HepG2 (cell line): ENCODE data around the gene SPINT4. TPM values are rescaled to one million over a fixed set of nuclear protein-coding genes. Genes with fewer than 3 reads are reported as not detected.

Experiments
- ARID2 ChIP-seq: sonication (generic); formaldehyde crosslinking; IDR thresholded peaks from 2 replicates; pipeline ENCODE4 v1.8.1; 2022; ENCODE audit warnings: mild to moderate bottlenecking, missing genetic modification reagents, borderline replicate concordance
- BORCS8-MEF2B ChIP-seq: sonication (generic); formaldehyde crosslinking; IDR thresholded peaks from 2 replicates; pipeline ENCODE4 v1.8.0; 2022; ENCODE audit warnings: mild to moderate bottlenecking, missing genetic modification reagents
- BRCA1 ChIP-seq: sonication (generic); formaldehyde crosslinking; IDR thresholded peaks from 2 replicates; pipeline ENCODE4 v1.4.0; 2020; ENCODE audit warnings: missing genetic modification reagents
- PHB2 ChIP-seq: fragments of 450-650 bp; IDR thresholded peaks from 2 replicates; pipeline ENCODE4 v1.6.1; 2018; ENCODE audit not compliant: partially characterized antibody
- SAP130 ChIP-seq: IDR thresholded peaks from 2 replicates; pipeline ENCODE4 v1.6.1; 2016; ENCODE audit warnings: low read depth
- THAP9 ChIP-seq: sonication (generic); formaldehyde crosslinking; IDR thresholded peaks from 2 replicates; pipeline ENCODE4; 2020; ENCODE audit warnings: missing genetic modification reagents, mild to moderate bottlenecking, borderline replicate concordance
- ZNF264 ChIP-seq: sonication (generic); formaldehyde crosslinking; IDR thresholded peaks from 2 replicates; pipeline ENCODE4 v1.4.0; 2020; ENCODE audit warnings: missing genetic modification reagents
- polyA plus RNA-seq, 8 experiments: library from polyadenylated mRNA; depleted of rRNA in 3 of 8; stranded (reverse) in 7 of 8; unstranded in 1 of 8; fragments of >200 nt; fragmentation: Illumina TruSeq in 4 of 8; extraction: Trizol in 4 of 8; gene quantifications; 2 replicates each; pipeline versions ENCODE4 v1.2.1 to v1.2.3, GENCODE V29; 2011 to 2016; ENCODE audit warnings: low read depth in 4 of 8, missing spikeins in 1 of 8, mixed read lengths in 1 of 8; ENCODE audit not compliant: insufficient read depth in 1 of 8
- total RNA-seq, 5 experiments: library from RNA; depleted of rRNA; stranded (reverse); fragments of >200 nt; fragmentation: Illumina TruSeq; extraction: Trizol; gene quantifications; 2 replicates each; pipeline ENCODE4 v1.2.3, GENCODE V29; 2016; ENCODE audit warnings: low read depth in 1 of 5
- TF ChIP-seq, protein P1 (sequence below): IDR thresholded peaks from 2 replicates; pipeline ENCODE4 v1.6.1; 2016; ENCODE audit warnings: low read depth, missing genetic modification reagents, missing compliant biosample characterization
- TF ChIP-seq, protein P2 (sequence below): sonication (generic); formaldehyde crosslinking; IDR thresholded peaks from 2 replicates; pipeline ENCODE4 v1.5.1; 2020; ENCODE audit warnings: mild to moderate bottlenecking, missing genetic modification reagents, borderline replicate concordance
- TF ChIP-seq, protein P3 (sequence below): sonication (generic); formaldehyde crosslinking; IDR thresholded peaks from 2 replicates; pipeline ENCODE4 v1.9.0; 2021; ENCODE audit warnings: missing genetic modification reagents, borderline replicate concordance
- TF ChIP-seq, protein P4 (sequence below): sonication (generic); formaldehyde crosslinking; IDR thresholded peaks from 2 replicates; pipeline ENCODE4 v1.5.0; 2020; ENCODE audit warnings: missing genetic modification reagents

The SPINT4 gene
- total and polyA plus RNA-seq, 2 of the 13 experiments (the other 11 are each of a cell fraction or from before 2014, with no cell fraction given), result not detected

DNA sequence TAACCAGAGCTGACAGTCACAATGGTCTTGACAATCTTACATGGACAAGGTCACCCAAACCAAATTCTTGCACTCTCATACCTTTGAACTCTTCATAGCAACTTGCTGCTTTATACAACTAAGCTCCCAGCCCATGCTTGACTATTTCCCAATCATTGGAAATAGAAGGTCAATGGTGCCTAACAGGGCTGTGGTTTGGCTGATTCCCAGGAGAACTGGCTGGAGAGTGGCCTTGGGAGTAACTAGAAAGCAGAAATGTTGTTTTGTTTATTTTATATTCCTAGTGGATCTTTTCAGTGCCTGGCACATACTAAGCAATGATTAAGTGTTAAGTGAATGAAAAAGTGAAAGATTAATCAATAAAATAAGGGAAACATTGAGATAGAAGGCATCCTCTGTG lies 3.0 kb downstream of the SPINT4 start (continued):
- TF ChIP-seq, protein P1, sequence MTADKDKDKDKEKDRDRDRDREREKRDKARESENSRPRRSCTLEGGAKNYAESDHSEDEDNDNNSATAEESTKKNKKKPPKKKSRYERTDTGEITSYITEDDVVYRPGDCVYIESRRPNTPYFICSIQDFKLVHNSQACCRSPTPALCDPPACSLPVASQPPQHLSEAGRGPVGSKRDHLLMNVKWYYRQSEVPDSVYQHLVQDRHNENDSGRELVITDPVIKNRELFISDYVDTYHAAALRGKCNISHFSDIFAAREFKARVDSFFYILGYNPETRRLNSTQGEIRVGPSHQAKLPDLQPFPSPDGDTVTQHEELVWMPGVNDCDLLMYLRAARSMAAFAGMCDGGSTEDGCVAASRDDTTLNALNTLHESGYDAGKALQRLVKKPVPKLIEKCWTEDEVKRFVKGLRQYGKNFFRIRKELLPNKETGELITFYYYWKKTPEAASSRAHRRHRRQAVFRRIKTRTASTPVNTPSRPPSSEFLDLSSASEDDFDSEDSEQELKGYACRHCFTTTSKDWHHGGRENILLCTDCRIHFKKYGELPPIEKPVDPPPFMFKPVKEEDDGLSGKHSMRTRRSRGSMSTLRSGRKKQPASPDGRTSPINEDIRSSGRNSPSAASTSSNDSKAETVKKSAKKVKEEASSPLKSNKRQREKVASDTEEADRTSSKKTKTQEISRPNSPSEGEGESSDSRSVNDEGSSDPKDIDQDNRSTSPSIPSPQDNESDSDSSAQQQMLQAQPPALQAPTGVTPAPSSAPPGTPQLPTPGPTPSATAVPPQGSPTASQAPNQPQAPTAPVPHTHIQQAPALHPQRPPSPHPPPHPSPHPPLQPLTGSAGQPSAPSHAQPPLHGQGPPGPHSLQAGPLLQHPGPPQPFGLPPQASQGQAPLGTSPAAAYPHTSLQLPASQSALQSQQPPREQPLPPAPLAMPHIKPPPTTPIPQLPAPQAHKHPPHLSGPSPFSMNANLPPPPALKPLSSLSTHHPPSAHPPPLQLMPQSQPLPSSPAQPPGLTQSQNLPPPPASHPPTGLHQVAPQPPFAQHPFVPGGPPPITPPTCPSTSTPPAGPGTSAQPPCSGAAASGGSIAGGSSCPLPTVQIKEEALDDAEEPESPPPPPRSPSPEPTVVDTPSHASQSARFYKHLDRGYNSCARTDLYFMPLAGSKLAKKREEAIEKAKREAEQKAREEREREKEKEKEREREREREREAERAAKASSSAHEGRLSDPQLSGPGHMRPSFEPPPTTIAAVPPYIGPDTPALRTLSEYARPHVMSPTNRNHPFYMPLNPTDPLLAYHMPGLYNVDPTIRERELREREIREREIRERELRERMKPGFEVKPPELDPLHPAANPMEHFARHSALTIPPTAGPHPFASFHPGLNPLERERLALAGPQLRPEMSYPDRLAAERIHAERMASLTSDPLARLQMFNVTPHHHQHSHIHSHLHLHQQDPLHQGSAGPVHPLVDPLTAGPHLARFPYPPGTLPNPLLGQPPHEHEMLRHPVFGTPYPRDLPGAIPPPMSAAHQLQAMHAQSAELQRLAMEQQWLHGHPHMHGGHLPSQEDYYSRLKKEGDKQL, result 0 out of 2 replicates have a peak, but pooled peaks have one; percentile 45
- TF ChIP-seq, protein P2, sequence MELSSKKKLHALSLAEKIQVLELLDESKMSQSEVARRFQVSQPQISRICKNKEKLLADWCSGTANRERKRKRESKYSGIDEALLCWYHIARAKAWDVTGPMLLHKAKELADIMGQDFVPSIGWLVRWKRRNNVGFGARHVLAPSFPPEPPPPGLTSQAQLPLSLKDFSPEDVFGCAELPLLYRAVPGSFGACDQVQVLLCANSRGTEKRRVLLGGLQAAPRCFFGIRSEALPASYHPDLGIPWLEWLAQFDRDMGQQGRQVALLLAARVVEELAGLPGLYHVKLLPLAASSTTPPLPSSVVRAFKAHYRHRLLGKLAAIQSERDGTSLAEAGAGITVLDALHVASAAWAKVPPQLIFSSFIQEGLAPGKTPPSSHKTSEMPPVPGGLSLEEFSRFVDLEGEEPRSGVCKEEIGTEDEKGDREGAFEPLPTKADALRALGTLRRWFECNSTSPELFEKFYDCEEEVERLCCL (CRISPR knock-in tag), result no peak
- TF ChIP-seq, protein P3, sequence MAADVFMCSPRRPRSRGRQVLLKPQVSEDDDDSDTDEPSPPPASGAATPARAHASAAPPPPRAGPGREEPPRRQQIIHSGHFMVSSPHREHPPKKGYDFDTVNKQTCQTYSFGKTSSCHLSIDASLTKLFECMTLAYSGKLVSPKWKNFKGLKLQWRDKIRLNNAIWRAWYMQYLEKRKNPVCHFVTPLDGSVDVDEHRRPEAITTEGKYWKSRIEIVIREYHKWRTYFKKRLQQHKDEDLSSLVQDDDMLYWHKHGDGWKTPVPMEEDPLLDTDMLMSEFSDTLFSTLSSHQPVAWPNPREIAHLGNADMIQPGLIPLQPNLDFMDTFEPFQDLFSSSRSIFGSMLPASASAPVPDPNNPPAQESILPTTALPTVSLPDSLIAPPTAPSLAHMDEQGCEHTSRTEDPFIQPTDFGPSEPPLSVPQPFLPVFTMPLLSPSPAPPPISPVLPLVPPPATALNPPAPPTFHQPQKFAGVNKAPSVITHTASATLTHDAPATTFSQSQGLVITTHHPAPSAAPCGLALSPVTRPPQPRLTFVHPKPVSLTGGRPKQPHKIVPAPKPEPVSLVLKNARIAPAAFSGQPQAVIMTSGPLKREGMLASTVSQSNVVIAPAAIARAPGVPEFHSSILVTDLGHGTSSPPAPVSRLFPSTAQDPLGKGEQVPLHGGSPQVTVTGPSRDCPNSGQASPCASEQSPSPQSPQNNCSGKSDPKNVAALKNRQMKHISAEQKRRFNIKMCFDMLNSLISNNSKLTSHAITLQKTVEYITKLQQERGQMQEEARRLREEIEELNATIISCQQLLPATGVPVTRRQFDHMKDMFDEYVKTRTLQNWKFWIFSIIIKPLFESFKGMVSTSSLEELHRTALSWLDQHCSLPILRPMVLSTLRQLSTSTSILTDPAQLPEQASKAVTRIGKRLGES, result no peak
- TF ChIP-seq BRCA1 (no peak), SAP130 (CRISPR knock-in tag) (peak; percentile 42; the same call in 1 of the 2 replicates), PHB2 (no peak), ZNF264 (peak; percentile 64; the same call in 1 of the 2 replicates), BORCS8-MEF2B (CRISPR knock-in tag) (0 out of 2 replicates have a peak, but pooled peaks have one; percentile 47), ARID2 (CRISPR knock-in tag) (no peak), THAP9 (CRISPR knock-in tag) (no peak)
- TF ChIP-seq, protein P4, sequence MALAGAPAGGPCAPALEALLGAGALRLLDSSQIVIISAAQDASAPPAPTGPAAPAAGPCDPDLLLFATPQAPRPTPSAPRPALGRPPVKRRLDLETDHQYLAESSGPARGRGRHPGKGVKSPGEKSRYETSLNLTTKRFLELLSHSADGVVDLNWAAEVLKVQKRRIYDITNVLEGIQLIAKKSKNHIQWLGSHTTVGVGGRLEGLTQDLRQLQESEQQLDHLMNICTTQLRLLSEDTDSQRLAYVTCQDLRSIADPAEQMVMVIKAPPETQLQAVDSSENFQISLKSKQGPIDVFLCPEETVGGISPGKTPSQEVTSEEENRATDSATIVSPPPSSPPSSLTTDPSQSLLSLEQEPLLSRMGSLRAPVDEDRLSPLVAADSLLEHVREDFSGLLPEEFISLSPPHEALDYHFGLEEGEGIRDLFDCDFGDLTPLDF, result no peak
